ENCODE results near the gene ZNF474.

Gene ZNF474

GRCh38 chr5:122145906-122146305 lies 16.6 kb downstream of the ZNF474 start:
- Histone ChIP-seq H3K27ac (no peak overlapping the region), H3K4me3 (ENCODE audit: low read depth in 1 of 2, low read length in 1 of 2) (no peak overlapping the region), H3K27me3 (no peaks in the 10 kb centered on the region), H3K36me3 (no peaks in the 10 kb centered on the region), H3K4me1 (ENCODE audit: control insufficient read depth in 1 of 2, insufficient read depth in 1 of 2, low read depth in 1 of 2, low read length in 1 of 2) (no peaks in the 10 kb centered on the region), H3K9me3 (no peaks in the 10 kb centered on the region)
- TF ChIP-seq, protein P1, sequence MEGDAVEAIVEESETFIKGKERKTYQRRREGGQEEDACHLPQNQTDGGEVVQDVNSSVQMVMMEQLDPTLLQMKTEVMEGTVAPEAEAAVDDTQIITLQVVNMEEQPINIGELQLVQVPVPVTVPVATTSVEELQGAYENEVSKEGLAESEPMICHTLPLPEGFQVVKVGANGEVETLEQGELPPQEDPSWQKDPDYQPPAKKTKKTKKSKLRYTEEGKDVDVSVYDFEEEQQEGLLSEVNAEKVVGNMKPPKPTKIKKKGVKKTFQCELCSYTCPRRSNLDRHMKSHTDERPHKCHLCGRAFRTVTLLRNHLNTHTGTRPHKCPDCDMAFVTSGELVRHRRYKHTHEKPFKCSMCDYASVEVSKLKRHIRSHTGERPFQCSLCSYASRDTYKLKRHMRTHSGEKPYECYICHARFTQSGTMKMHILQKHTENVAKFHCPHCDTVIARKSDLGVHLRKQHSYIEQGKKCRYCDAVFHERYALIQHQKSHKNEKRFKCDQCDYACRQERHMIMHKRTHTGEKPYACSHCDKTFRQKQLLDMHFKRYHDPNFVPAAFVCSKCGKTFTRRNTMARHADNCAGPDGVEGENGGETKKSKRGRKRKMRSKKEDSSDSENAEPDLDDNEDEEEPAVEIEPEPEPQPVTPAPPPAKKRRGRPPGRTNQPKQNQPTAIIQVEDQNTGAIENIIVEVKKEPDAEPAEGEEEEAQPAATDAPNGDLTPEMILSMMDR (IDR thresholded peaks at IDR 0.05): no peak

DNA sequence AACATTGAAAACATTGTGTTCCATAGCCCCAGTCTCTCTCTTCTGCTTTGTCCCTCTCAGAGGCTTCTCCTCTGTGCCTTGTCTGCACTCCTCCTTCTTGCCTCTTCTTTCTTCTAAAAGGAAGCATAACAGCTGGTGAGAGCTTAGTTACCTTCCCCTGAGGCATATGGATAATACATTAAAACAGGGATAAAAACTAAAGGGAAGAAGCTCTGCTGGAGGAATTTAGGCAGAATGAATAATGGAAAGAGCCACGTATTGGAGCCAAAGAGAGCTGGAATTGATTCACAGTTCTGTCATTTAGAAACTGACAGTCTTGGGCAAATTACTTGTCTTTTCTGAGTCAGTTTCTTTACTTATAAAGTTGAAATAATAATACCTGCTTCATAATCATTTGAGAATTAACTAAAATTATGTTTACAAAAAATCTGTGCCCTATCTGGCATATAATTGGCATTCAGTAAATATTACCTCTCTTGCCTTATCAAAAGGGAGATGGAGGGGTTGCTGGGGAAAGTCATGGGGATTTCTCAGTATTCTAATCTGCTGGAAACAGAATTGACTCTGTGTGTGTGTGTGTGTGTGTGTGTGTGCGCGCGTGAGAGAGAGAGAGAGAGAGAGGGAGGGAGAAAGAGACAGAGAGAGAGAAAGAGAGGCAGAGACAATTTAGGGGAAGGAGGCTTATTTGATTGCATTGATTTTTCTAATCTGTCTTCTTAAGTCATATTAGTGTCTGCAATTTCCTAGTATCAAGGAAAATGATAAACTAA lies 20.2 kb downstream of the ZNF474 start:
- H3K4me1 ChIP-seq (ENCODE audit: control insufficient read depth in 1 of 2, insufficient read depth in 1 of 2, low read depth in 1 of 2, low read length in 1 of 2): no peaks in the 10 kb centered on the region
- no peaks in the 10 kb centered on the region for H3K36me3 ChIP-seq
- no peak overlapping the region for H3K27ac ChIP-seq
- H3K4me3 ChIP-seq (ENCODE audit: low read depth in 1 of 2, low read length in 1 of 2): no peak overlapping the region
- H3K9me3 ChIP-seq: no peaks in the 10 kb centered on the region
- TF ChIP-seq, protein P1 (IDR thresholded peaks at IDR 0.05): no peak
- H3K27me3 ChIP-seq: no peaks in the 10 kb centered on the region

DNA sequence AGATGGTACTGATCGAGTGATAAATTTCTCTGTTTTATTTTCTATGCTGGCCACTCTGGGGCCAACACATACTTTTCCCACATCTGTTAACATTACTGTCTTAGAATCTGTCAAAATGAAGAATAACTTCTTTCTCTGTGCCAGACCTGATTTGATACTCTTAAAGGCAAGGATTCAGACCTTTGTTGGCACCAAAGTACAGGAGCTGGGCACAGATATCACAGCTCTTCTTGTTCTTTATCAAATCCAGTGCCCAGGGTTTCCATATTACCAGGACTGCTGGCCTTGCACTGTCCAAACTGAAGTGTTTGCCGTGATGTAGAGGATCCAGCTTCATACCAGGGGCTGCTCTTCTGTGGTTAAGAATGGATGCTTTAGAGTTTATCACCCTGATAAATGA lies 20.9 kb downstream of the ZNF474 start:
- H3K9me3 ChIP-seq: no peaks in the 10 kb centered on the region
- no peaks in the 10 kb centered on the region for H3K4me1 ChIP-seq (ENCODE audit: control insufficient read depth in 1 of 2, insufficient read depth in 1 of 2, low read depth in 1 of 2, low read length in 1 of 2)
- H3K4me3 ChIP-seq (ENCODE audit: low read depth in 1 of 2, low read length in 1 of 2): no peak overlapping the region
- TF ChIP-seq, protein P1 (IDR thresholded peaks at IDR 0.05): no peak
- H3K36me3 ChIP-seq: no peaks in the 10 kb centered on the region
- no peaks in the 10 kb centered on the region for H3K27me3 ChIP-seq
- no peak overlapping the region for H3K27ac ChIP-seq

DNA sequence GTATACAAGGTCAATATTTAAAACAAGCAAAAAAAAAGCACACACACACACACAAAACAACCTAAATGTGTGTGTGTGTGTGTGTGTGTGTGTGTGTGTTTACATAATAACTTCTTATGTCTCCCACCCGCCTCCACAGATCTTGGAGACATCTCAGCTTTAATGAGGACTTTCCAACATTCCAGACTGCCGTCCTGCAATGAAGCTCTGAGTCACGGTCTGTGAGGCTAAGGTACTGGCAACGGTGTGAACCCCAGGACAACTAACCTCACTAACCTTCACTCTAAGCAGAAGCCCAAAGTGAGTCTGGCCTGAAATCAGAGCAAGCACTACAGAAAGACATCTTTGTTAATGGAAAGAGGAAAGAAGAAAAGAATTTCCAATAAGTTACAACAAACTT lies 22.3 kb downstream of the ZNF474 start:
- TF ChIP-seq, protein P1 (IDR thresholded peaks at IDR 0.05): no peak
- Histone ChIP-seq H3K4me3 (ENCODE audit: low read depth in 1 of 2, low read length in 1 of 2) (no peak overlapping the region), H3K4me1 (ENCODE audit: control insufficient read depth in 1 of 2, insufficient read depth in 1 of 2, low read depth in 1 of 2, low read length in 1 of 2) (no peaks in the 10 kb centered on the region), H3K27ac (no peak overlapping the region), H3K36me3 (no peaks in the 10 kb centered on the region), H3K9me3 (no peaks in the 10 kb centered on the region), H3K27me3 (no peaks in the 10 kb centered on the region)

- Histone ChIP-seq H3K4me3 (ENCODE audit: low read depth in 1 of 2, low read length in 1 of 2) (no peak overlapping the region), H3K27ac (no peak overlapping the region), H3K9me3 (no peaks in the 10 kb centered on the region), H3K27me3 (no peaks in the 10 kb centered on the region), H3K4me1 (ENCODE audit: control insufficient read depth in 1 of 2, insufficient read depth in 1 of 2, low read depth in 1 of 2, low read length in 1 of 2) (no peaks in the 10 kb centered on the region), H3K36me3 (no peaks in the 10 kb centered on the region)
- TF ChIP-seq, protein P1 (IDR thresholded peaks at IDR 0.05): no peak
Observed at GRCh38 chr5:122152266-122152900, 23.0 kb downstream of the ZNF474 start.
